WERI-Rb-1 (cell line): Measurements from ENCODE around the gene TSKS.

Source experiments
- DNase-seq: peaks from one replicate; pipeline ENCODE4 v3.0.0-alpha.2; 2020
- H3K27ac ChIP-seq: fragments of 250-450 bp; sonication (Bioruptor Pico); 2 replicates; pipeline ENCODE4 v1.5.1; 2020; ENCODE audit warnings: mild to moderate bottlenecking, moderate library complexity
- H3K27me3 ChIP-seq: fragments of 250-450 bp; sonication (Bioruptor Pico); 2 replicates; pipeline ENCODE4 v1.5.1; 2021; ENCODE audit warnings: mild to moderate bottlenecking, low read depth, moderate library complexity; ENCODE audit not compliant: insufficient read depth, severe bottlenecking
- H3K36me3 ChIP-seq: fragments of 250-450 bp; sonication (Bioruptor Pico); 2 replicates; pipeline ENCODE4 v1.5.1; 2020; ENCODE audit warnings: mild to moderate bottlenecking, moderate library complexity
- H3K4me3 ChIP-seq: 2 replicates; pipeline ENCODE4 v1.5.1; 2011; ENCODE audit warnings: low read depth, mild to moderate bottlenecking, control low read depth, low read length
- H3K9me3 ChIP-seq: fragments of 250-450 bp; sonication (Bioruptor Pico); 2 replicates; pipeline ENCODE4 v1.5.1; 2021; ENCODE audit warnings: mild to moderate bottlenecking, moderate library complexity; ENCODE audit not compliant: severe bottlenecking
- TF ChIP-seq, protein P1 (sequence below): IDR thresholded peaks from 2 replicates; pipeline ENCODE4 v1.5.1; 2011; ENCODE audit warnings: low read depth, mild to moderate bottlenecking, control low read depth, inconsistent platforms, low read length

TSKS gene

GRCh38 chr19:49774969-49775368 lies 11.9 kb upstream of the TSKS start:
- Histone ChIP-seq H3K27ac (no peak overlapping the region), H3K27me3 (no peaks in the 10 kb centered on the region), H3K36me3 (no peaks in the 10 kb centered on the region; the same call in 1 of the 2 replicates), H3K9me3 (no peaks in the 10 kb centered on the region), H3K4me3 (no peak overlapping the region)
- DNase-seq, result no peak
- TF ChIP-seq, protein P1, sequence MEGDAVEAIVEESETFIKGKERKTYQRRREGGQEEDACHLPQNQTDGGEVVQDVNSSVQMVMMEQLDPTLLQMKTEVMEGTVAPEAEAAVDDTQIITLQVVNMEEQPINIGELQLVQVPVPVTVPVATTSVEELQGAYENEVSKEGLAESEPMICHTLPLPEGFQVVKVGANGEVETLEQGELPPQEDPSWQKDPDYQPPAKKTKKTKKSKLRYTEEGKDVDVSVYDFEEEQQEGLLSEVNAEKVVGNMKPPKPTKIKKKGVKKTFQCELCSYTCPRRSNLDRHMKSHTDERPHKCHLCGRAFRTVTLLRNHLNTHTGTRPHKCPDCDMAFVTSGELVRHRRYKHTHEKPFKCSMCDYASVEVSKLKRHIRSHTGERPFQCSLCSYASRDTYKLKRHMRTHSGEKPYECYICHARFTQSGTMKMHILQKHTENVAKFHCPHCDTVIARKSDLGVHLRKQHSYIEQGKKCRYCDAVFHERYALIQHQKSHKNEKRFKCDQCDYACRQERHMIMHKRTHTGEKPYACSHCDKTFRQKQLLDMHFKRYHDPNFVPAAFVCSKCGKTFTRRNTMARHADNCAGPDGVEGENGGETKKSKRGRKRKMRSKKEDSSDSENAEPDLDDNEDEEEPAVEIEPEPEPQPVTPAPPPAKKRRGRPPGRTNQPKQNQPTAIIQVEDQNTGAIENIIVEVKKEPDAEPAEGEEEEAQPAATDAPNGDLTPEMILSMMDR, result no peak

DNA sequence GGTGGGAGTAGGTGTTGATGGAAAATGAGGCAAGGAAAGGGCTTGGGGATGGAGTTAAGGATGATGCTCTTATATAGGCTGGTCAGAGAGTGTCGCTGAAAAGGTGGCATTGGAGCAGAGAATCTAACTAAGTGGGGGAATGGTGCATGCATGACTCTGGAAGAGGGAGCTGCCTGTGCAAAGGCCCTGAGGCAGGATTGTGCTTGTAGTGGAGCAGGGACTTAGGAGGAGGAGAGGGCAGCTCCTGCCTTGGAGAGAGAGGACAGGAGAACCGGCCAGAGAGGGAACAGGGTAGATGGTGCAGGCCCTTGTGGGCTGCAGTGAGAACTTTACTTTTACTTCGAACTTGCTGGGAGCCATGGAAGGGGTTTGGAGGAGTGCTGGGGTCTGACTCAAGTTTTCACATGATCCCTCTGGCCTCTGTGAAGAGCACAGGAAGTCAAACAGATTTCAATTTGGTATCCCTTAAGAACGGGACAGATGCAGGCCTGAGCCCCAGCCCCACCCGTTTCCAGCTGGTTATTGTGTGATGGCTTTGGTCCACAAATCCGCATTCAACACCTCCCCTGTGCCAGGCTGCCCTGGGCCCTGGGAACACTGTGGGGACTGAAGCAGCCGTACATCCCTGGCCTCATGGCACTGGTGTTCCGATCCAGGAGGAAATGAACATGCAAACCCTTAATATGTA lies 10.7 kb upstream of the TSKS start:
- DNase-seq, result no peak
- Histone ChIP-seq H3K27me3 (no peaks in the 10 kb centered on the region), H3K27ac (no peak overlapping the region), H3K36me3 (no peaks in the 10 kb centered on the region; the same call in 1 of the 2 replicates), H3K4me3 (no peak overlapping the region), H3K9me3 (no peaks in the 10 kb centered on the region)
- TF ChIP-seq, protein P1, result no peak

DNA sequence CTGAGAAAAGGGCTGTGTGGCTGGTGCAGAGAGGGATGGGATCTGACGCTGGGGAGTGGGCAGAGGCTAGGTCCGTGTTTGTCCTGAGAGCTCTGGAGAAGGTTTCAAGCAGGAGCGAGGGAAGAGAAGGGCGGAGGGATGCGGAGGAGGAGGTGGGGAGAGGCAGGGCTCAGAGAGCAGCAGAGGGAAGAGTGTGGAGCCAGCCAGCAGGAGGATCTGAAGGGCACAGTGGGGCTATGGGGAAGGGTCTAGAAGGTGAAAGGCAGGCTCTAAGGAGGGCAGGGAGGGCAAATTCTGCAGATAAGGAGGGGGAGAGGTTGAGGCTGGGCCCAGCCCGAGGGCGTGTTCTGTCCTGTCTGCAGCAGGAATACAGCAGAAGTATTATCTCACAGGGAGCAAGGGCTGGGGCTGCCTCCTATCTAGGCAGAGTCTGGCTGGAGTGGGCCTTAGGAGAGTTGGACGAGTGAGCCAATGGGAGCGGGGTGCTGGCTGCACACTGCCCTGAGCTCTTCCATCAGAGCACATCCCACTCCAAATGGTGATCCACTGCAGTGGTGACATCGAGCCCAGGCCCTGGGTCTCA lies 9.8 kb upstream of the TSKS start:
- TF ChIP-seq, protein P1, result no peak
- Histone ChIP-seq H3K27me3 (no peaks in the 10 kb centered on the region), H3K4me3 (no peak overlapping the region), H3K9me3 (no peaks in the 10 kb centered on the region), H3K27ac (no peak overlapping the region), H3K36me3 (no peaks in the 10 kb centered on the region; the same call in 1 of the 2 replicates)
- no peak for DNase-seq

DNA sequence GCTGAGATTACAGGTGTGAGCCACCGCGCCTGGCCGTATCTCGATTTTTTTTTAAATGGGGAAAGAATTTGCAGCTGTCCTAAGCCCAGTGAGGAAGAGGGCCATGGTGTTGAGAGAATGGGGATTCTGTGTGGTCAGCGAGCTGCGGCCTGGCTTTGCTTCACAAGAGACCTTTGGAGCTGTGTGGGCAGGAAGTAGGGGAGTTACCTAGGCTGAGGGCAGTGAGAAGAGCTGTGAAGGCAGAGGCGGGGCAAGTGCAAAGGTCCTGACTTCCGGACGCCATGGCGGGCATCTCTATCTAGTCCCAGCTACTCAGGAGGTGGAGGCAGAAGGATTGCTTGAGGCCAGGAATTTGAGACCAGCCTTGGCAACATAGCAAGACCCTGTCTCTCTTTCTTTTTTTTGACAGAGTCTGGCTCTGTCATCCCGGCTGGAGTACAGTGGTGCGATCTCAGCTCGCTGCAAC lies 8.6 kb upstream of the TSKS start:
- no peaks in the 10 kb centered on the region for H3K27me3 ChIP-seq
- no peak overlapping the region for H3K4me3 ChIP-seq
- TF ChIP-seq, protein P1, result no peak
- H3K36me3 ChIP-seq, result no peaks in the 10 kb centered on the region; the same call in 1 of the 2 replicates
- no peak for DNase-seq
- H3K27ac ChIP-seq, result no peak overlapping the region
- no peaks in the 10 kb centered on the region for H3K9me3 ChIP-seq

DNA sequence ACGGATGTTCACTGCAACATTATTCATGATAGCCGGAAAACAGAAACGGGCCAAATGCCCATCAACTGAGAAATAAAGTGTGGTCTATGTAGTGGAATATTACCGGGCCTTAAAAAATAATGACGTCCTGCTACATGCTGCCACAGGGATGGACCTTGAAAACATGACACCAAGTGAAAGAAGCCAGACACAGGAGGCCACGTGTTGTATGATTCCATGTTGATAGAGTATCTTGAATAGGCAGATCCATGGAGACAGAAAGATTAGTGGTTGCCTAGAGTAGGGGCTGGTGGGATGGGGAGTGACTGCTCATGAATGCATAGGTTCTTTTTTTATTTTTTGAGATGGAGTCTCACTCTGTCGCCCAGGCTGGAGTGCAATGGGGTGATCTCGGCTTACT lies 7.4 kb upstream of the TSKS start:
- no peak overlapping the region for H3K27ac ChIP-seq
- DNase-seq, result no peak
- no peaks in the 10 kb centered on the region for H3K36me3 ChIP-seq
- no peaks in the 10 kb centered on the region for H3K27me3 ChIP-seq
- H3K9me3 ChIP-seq, result no peaks in the 10 kb centered on the region
- no peak overlapping the region for H3K4me3 ChIP-seq
- TF ChIP-seq, protein P1, result no peak
